ENCODE measurements around the gene PRSS37. TPM values are rescaled to one million over a fixed set of nuclear protein-coding genes. Genes with fewer than 3 reads are reported as not detected.

PRSS37 gene
- total and polyA plus RNA-seq, 2 of the 13 experiments (the other 11 are each of a cell fraction or from before 2014, with no cell fraction given), result not detected

GRCh38 chr7:141880960-141881359 lies 39.7 kb upstream of the PRSS37 start:
- CTCF ChIA-PET (ENCODE audit: low intra/inter-chr PET ratio, low total read pairs), result no interaction called here
- no peak for FAIRE-seq
- no peaks in the 10 kb centered on the region for H3K4me1 ChIP-seq (ENCODE audit: insufficient read depth, low read length)
- BruUV-seq (replicated peaks), result no TSS peak
- ATAC-seq, result no peak
- no peak overlapping the region for H3K4me2 ChIP-seq (ENCODE audit: low read depth, low read length)
- POLR2A ChIA-PET, result no interaction called here
- H4K20me1 ChIP-seq (ENCODE audit: insufficient read depth, low read length), result no peaks in the 10 kb centered on the region
- no peaks in the 10 kb centered on the region for H3K36me3 ChIP-seq (replicated peaks in 1 of 2; ENCODE audit: control insufficient read depth in 1 of 2, insufficient read depth in 2 of 2, low read length in 2 of 2)
- no peak overlapping the region for H3K4me3 ChIP-seq (replicated peaks in 1 of 3; ENCODE audit: insufficient read depth in 1 of 3, low read depth in 2 of 3, low read length in 3 of 3)
- in situ Hi-C loops (cut with HindIII; ENCODE audit: extremely low pct_ligation_motif_present, low pct_unique_long_range_greater_than_20kb), result no loop called here
- 8% methylated on average over 4 of the region's 5 CpGs for WGBS (ENCODE audit: low lambda C conversion rate)
- no peaks in the 10 kb centered on the region for H3K79me2 ChIP-seq (ENCODE audit: insufficient read depth, low read length)
- no peak overlapping the region for H3K27ac ChIP-seq (ENCODE audit: extremely low read length, insufficient read depth, low read length)
- H2AFZ ChIP-seq (ENCODE audit: low read length), result no peak overlapping the region
- intact Hi-C loops (cut with micrococcal nuclease; ENCODE audit: unreplicated experiment), result no loop called here
- no peak for DNase-seq (ENCODE audit: low spot score)
- TF ChIP-seq ZBTB44 (CRISPR knock-in tag; IDR thresholded peaks at IDR 0.05) (no peak), ONECUT2 (CRISPR knock-in tag; IDR thresholded peaks at IDR 0.05) (no peak), HMG20B (CRISPR knock-in tag; conservative IDR thresholded peaks at IDR 0.05) (no peak), ARID2 (CRISPR knock-in tag; IDR thresholded peaks at IDR 0.05; ENCODE audit: borderline replicate concordance) (no peak), HOXA3 (CRISPR knock-in tag; IDR thresholded peaks at IDR 0.05) (no peak), AFF4 (CRISPR knock-in tag; IDR thresholded peaks at IDR 0.05) (no peak), ZNF839 (CRISPR knock-in tag; IDR thresholded peaks at IDR 0.05; ENCODE audit: borderline replicate concordance) (no peak), POLR2G (IDR thresholded peaks at IDR 0.05; ENCODE audit: low read depth, low read length) (no peak), RFXANK (CRISPR knock-in tag; IDR thresholded peaks at IDR 0.05) (no peak), RBAK (CRISPR knock-in tag; IDR thresholded peaks at IDR 0.05) (no peak)
- TF ChIP-seq, protein P1, sequence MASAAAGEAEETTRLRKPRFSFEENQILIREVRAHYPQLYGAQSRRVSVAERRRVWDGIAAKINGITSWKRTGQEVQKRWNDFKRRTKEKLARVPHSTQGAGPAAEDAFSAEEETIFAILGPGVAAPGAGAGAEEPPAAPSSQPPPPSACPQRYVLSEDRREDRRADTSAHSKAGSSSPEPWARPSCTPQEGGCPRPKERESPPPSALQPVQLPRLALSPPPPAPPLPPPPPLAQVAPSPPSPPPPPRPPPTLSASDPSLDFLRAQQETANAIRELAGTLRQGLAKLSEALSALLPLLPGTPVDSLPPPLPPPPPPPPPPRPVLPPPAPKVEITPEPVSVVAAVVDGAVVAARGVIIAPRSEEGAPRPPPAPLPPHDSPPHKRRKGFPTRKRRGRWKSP (CRISPR knock-in tag; IDR thresholded peaks at IDR 0.05), result no peak
- H3K9ac ChIP-seq (ENCODE audit: insufficient read depth, low read depth, low read length), result no peak overlapping the region
- no peaks in the 10 kb centered on the region for H3K27me3 ChIP-seq (ENCODE audit: control insufficient read depth in 1 of 2, insufficient read depth in 2 of 2, low read length in 2 of 2)
- H3K9me3 ChIP-seq (ENCODE audit: low read length), result no peaks in the 10 kb centered on the region

Measured in HepG2 (cell line).